Keratinocyte (primary cell): ENCODE results near the gene PPP1R37. TPM values are rescaled to one million over a fixed set of nuclear protein-coding genes. Genes with fewer than 3 reads are reported as not detected.

Experiments
- DNase-seq: peaks from one replicate; pipeline ENCODE4 v3.0.0-alpha.2; 2011; ENCODE audit warnings: low read depth, missing footprints, low spot score
- FAIRE-seq: peaks from 2 replicates; lab custom pipeline; 2011; peaks lifted over from hg19 to GRCh38; lab: Jason Lieb, UNC
- H2AFZ ChIP-seq: 2 replicates; pipeline ENCODE4 v1.6.0; 2012; ENCODE audit warnings: low read length, control low read depth, inconsistent platforms; ENCODE audit not compliant: control insufficient read depth
- H3K27ac ChIP-seq: 2 replicates; pipeline ENCODE4 v1.5.1; 2011; ENCODE audit warnings: low read length; ENCODE audit not compliant: control insufficient read depth, insufficient read depth
- H3K27me3 ChIP-seq: 3 replicates; pipeline ENCODE4 v1.6.0; 2011; ENCODE audit warnings: low read length; ENCODE audit not compliant: control insufficient read depth, insufficient read depth; ENCODE audit errors: extremely low read depth
- H3K36me3 ChIP-seq, 2 experiments: 2 replicates in 1 of 2; 3 replicates in 1 of 2; pipeline ENCODE4 v1.5.1; 2011; ENCODE audit warnings: low read length in 2 of 2, mild to moderate bottlenecking in 1 of 2; ENCODE audit not compliant: control insufficient read depth in 2 of 2, insufficient read depth in 2 of 2; ENCODE audit errors: extremely low read depth in 1 of 2
- H3K4me1 ChIP-seq: 3 replicates; pipeline ENCODE4 v1.5.1; 2011; ENCODE audit warnings: low read length; ENCODE audit not compliant: control insufficient read depth, insufficient read depth; ENCODE audit errors: extremely low read depth
- H3K4me2 ChIP-seq: 3 replicates; pipeline ENCODE4 v1.6.0; 2011; ENCODE audit warnings: low read depth, low read length; ENCODE audit not compliant: control insufficient read depth, insufficient read depth; ENCODE audit errors: extremely low read depth
- H3K4me3 ChIP-seq, 3 experiments: fragments of 200-600 bp in 1 of 3; sonication (generic) in 1 of 3; 2 replicates in 2 of 3; 3 replicates in 1 of 3; pipeline ENCODE4 v1.5.1; 2011 to 2016; ENCODE audit warnings: low read length in 3 of 3, mild to moderate bottlenecking in 3 of 3, control low read depth in 2 of 3, inconsistent platforms in 1 of 3, low read depth in 1 of 3, mixed read lengths in 1 of 3, mixed run types in 1 of 3, moderate library complexity in 1 of 3; ENCODE audit not compliant: control insufficient read depth in 2 of 3, insufficient read depth in 2 of 3; ENCODE audit errors: extremely low read depth in 1 of 3
- H3K79me2 ChIP-seq: 2 replicates; pipeline ENCODE4 v1.6.0; 2012; ENCODE audit warnings: low read length; ENCODE audit not compliant: control insufficient read depth, insufficient read depth
- H3K9ac ChIP-seq: 3 replicates; pipeline ENCODE4 v1.6.0; 2011; ENCODE audit warnings: low read length; ENCODE audit not compliant: control insufficient read depth, insufficient read depth; ENCODE audit errors: extremely low read depth
- H3K9me1 ChIP-seq: 3 replicates; pipeline ENCODE4 v1.6.0; 2011; ENCODE audit warnings: low read length; ENCODE audit not compliant: control insufficient read depth, insufficient read depth; ENCODE audit errors: extremely low read depth
- H3K9me3 ChIP-seq: 2 replicates; pipeline ENCODE4 v1.5.1; 2012; ENCODE audit warnings: low read depth, low read length; ENCODE audit not compliant: control insufficient read depth
- H4K20me1 ChIP-seq: 3 replicates; pipeline ENCODE4 v1.6.0; 2011; ENCODE audit warnings: low read length; ENCODE audit not compliant: control insufficient read depth, insufficient read depth; ENCODE audit errors: extremely low read depth
- EZH2 ChIP-seq: IDR thresholded peaks from one replicate; pipeline ENCODE4 v1.6.1; 2012; ENCODE audit warnings: inconsistent platforms, mild to moderate bottlenecking, low read length, moderate library complexity
- dilution Hi-C: fragments of 300-500 bp; cut with MboI; formaldehyde crosslinking; loops from one replicate; pipeline ENCODE4 v1.7.0; 2020; ENCODE audit warnings: low sequenced_read_pairs; ENCODE audit not compliant: extremely low pct_ligation_motif_present
- polyA plus RNA-seq, 5 experiments: library from polyadenylated mRNA; depleted of rRNA in 3 of 5; stranded (reverse) in 3 of 5; stranded (forward) in 1 of 5; unstranded in 1 of 5; fragments of >200 nt; gene quantifications; 1 replicate in 1 of 5; 2 replicates in 3 of 5; 3 replicates in 1 of 5; pipeline versions ENCODE4 v1.2.1 to v1.2.3, GENCODE V29; 2011 to 2012; ENCODE audit warnings: missing spikeins in 2 of 5, low read depth in 1 of 5, low replicate concordance in 1 of 5
- TF ChIP-seq, protein P1 (sequence below), 3 experiments: IDR thresholded peaks in 1 of 3; conservative IDR thresholded peaks in 1 of 3; optimal IDR thresholded peaks in 1 of 3; 2 replicates in 2 of 3; 3 replicates in 1 of 3; pipeline versions ENCODE3 to v1.5.1; 2011; ENCODE audit warnings: low read length in 3 of 3, mild to moderate bottlenecking in 3 of 3, moderate library complexity in 2 of 3, control low read depth in 1 of 3, inconsistent platforms in 1 of 3; ENCODE audit not compliant: insufficient read depth in 2 of 3; ENCODE audit errors: extremely low read depth in 1 of 3

The PPP1R37 gene
- polyA plus RNA-seq, 1 donor (not counting 4 experiments of a cell fraction or from before 2014, with no cell fraction given) = 8.6 TPM

DNA sequence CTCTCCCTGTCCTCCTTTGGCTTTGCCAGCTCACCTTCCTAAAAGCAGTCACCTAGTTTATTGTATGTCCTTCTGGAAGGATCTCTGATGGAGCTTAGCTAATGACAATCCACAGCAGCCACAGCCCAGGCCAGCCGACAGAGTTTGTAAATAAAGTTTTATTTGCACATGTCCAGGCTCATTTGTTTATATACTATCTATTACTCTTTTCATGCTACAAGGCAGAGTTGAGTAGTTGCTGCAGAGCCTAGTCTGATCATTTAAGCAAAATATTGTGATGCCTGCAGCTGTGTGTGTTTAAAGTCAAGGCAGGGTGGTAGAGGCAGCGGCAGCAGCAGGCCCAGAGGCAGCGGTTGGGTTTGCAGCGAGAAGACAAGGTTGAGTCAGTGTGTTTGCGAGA is 35.2 kb downstream of the PPP1R37 start:
- DNase-seq (no peak), FAIRE-seq (no peak)
- H3K9ac ChIP-seq = no peak overlapping the region
- H2AFZ ChIP-seq = no peak overlapping the region
- H3K4me2 ChIP-seq = no peak overlapping the region
- peaks cover 0 to 5% of the 10 kb centered on the region in 2 experiments for H3K36me3 ChIP-seq
- H3K9me3 ChIP-seq = no peaks in the 10 kb centered on the region
- dilution Hi-C loops = no loop called here
- H3K79me2 ChIP-seq = peaks cover 50% of the 10 kb centered on the region
- no peak for TF ChIP-seq EZH2
- TF ChIP-seq, protein P1, sequence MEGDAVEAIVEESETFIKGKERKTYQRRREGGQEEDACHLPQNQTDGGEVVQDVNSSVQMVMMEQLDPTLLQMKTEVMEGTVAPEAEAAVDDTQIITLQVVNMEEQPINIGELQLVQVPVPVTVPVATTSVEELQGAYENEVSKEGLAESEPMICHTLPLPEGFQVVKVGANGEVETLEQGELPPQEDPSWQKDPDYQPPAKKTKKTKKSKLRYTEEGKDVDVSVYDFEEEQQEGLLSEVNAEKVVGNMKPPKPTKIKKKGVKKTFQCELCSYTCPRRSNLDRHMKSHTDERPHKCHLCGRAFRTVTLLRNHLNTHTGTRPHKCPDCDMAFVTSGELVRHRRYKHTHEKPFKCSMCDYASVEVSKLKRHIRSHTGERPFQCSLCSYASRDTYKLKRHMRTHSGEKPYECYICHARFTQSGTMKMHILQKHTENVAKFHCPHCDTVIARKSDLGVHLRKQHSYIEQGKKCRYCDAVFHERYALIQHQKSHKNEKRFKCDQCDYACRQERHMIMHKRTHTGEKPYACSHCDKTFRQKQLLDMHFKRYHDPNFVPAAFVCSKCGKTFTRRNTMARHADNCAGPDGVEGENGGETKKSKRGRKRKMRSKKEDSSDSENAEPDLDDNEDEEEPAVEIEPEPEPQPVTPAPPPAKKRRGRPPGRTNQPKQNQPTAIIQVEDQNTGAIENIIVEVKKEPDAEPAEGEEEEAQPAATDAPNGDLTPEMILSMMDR (optimal IDR thresholded peaks at IDR 0.05 in 1 of 3, IDR thresholded peaks at IDR 0.05 in 1 of 3, conservative IDR thresholded peaks at IDR 0.05 in 1 of 3; ENCODE audit: extremely low read depth in 1 of 3, insufficient read depth in 2 of 3, low read length in 3 of 3) = no peak
- peaks cover 13% of the 10 kb centered on the region for H3K4me1 ChIP-seq
- H3K4me3 ChIP-seq = no peak overlapping the region
- peaks cover 4% of the 10 kb centered on the region for H3K9me1 ChIP-seq
- peaks cover 6% of the 10 kb centered on the region for H4K20me1 ChIP-seq
- no peaks in the 10 kb centered on the region for H3K27me3 ChIP-seq
- no peak overlapping the region for H3K27ac ChIP-seq

GRCh38 chr19:45128806-45129205 is 35.8 kb downstream of the PPP1R37 start:
- Histone ChIP-seq H3K27ac (no peak overlapping the region), H3K4me1 (peaks cover 7% of the 10 kb centered on the region), H3K9ac (no peak overlapping the region), H3K79me2 (peaks cover 51% of the 10 kb centered on the region), H3K9me3 (no peaks in the 10 kb centered on the region), H2AFZ (no peak overlapping the region), H3K9me1 (peaks cover under 1% of the 10 kb centered on the region), H4K20me1 (peaks cover 6% of the 10 kb centered on the region), H3K36me3 (peaks cover 0 to 8% of the 10 kb centered on the region in 2 experiments), H3K27me3 (no peaks in the 10 kb centered on the region), H3K4me2 (no peak overlapping the region), H3K4me3 (no peak overlapping the region)
- DNase-seq (no peak), FAIRE-seq (no peak)
- dilution Hi-C loops = no loop called here
- TF ChIP-seq EZH2 = no peak

DNA sequence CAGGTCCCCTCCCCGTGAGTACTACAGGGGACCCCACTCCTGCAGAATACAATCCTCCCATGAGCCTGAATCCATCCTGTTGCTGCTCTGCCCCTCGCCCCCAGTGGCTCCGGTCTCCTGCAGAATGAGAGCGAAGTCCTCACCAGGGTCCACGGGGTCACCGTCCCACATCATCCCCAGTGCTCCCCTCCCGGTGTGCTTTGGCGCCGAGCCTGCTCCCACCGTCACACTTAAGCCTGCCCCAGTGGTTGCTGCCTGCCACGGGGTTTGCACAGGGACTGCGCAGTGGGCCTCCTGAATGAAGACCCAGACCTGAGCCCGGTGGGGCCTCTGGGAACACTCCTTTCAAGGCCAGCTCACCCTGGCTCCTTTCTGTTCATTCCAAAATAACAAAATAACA is 37.3 kb downstream of the PPP1R37 start:
- Histone ChIP-seq H3K9ac (no peak overlapping the region), H3K27me3 (no peaks in the 10 kb centered on the region), H2AFZ (no peak overlapping the region), H3K36me3 (peaks cover 0 to 8% of the 10 kb centered on the region in 2 experiments), H3K79me2 (peaks cover 46% of the 10 kb centered on the region), H4K20me1 (peaks cover 6% of the 10 kb centered on the region), H3K9me1 (no peaks in the 10 kb centered on the region), H3K4me2 (no peak overlapping the region), H3K27ac (no peak overlapping the region), H3K9me3 (no peaks in the 10 kb centered on the region), H3K4me1 (peaks cover 2% of the 10 kb centered on the region), H3K4me3 (no peak overlapping the region)
- dilution Hi-C loops = no loop called here
- no peak for TF ChIP-seq EZH2
- TF ChIP-seq, protein P1 (optimal IDR thresholded peaks at IDR 0.05 in 1 of 3, IDR thresholded peaks at IDR 0.05 in 1 of 3, conservative IDR thresholded peaks at IDR 0.05 in 1 of 3; ENCODE audit: extremely low read depth in 1 of 3, insufficient read depth in 2 of 3, low read length in 3 of 3) = no peak
- no peak for DNase-seq
- FAIRE-seq = no peak
